Endothelial cell of umbilical vein (primary cell): ENCODE measurements around the gene SREBF1. TPM values are rescaled to one million over a fixed set of nuclear protein-coding genes. Genes with fewer than 3 reads are reported as not detected.

ENCODE experiments used
- BruUV-seq: library from RNA; stranded (reverse); fragments of 400-500 nt; replicated peaks from 2 replicates; lab custom pipeline; 2021; lab: Mats Ljungman, UMichigan
- CTCF ChIA-PET: fragments of 300-600, 350-600 bp; sonication (Branson Sonifier 250); formaldehyde crosslinking; loops from one replicate; lab custom pipeline; 2021; ENCODE audit warnings: antibody characterized with exemption, inconsistent platforms; lab: Charles Lee
- POLR2A ChIA-PET: fragments of 300-600, 350-600 bp; sonication (Branson Sonifier 250); formaldehyde crosslinking; loops from one replicate; lab custom pipeline; 2021; ENCODE audit warnings: antibody characterized with exemption, inconsistent platforms; lab: Charles Lee
- DNase-seq: peaks from one replicate; pipeline ENCODE4 v3.0.0-alpha.2; 2011; ENCODE audit warnings: low read depth, low spot score
- FAIRE-seq: peaks from 2 replicates; lab custom pipeline; 2011; peaks lifted over from hg19 to GRCh38; lab: Jason Lieb, UNC
- H2AFZ ChIP-seq: 2 replicates; pipeline ENCODE4 v1.6.0; 2012; ENCODE audit warnings: low read depth, low read length, control low read depth, inconsistent platforms
- H3K27ac ChIP-seq: 2 replicates; pipeline ENCODE4 v1.5.1; 2011; ENCODE audit warnings: low read depth, mild to moderate bottlenecking, control low read depth, low read length, moderate library complexity; ENCODE audit not compliant: insufficient read depth
- H3K27me3 ChIP-seq, 2 experiments: 2 replicates each; pipeline versions ENCODE4 v1.6.0 to v1.6.1; 2011; ENCODE audit warnings: low read length in 2 of 2, mixed read lengths in 1 of 2; ENCODE audit not compliant: control insufficient read depth in 2 of 2, insufficient read depth in 2 of 2
- H3K36me3 ChIP-seq, 2 experiments: 2 replicates in 1 of 2; 3 replicates in 1 of 2; pipeline ENCODE4 v1.5.1; 2011; ENCODE audit warnings: low read length in 2 of 2, mild to moderate bottlenecking in 1 of 2, moderate library complexity in 1 of 2; ENCODE audit not compliant: control insufficient read depth in 2 of 2, insufficient read depth in 2 of 2; ENCODE audit errors: extremely low read depth in 1 of 2
- H3K4me1 ChIP-seq: 3 replicates; pipeline ENCODE4 v1.5.1; 2011; ENCODE audit warnings: mild to moderate bottlenecking, low read length; ENCODE audit not compliant: control insufficient read depth, insufficient read depth; ENCODE audit errors: extremely low read depth
- H3K4me2 ChIP-seq: 2 replicates; pipeline ENCODE4 v1.6.1; 2011; ENCODE audit warnings: low read length, control low read depth, mixed read lengths; ENCODE audit not compliant: insufficient read depth
- H3K4me3 ChIP-seq, 3 experiments: fragments of 200-600 bp in 1 of 3; sonication (generic), shearing (Covaris generic) in 1 of 3; replicated peaks in 1 of 3; 2 replicates each; pipeline ENCODE4 v1.5.1; 2011 to 2016; ENCODE audit warnings: control low read depth in 3 of 3, low read length in 3 of 3, mild to moderate bottlenecking in 2 of 3, inconsistent platforms in 1 of 3, low read depth in 1 of 3, moderate library complexity in 1 of 3; ENCODE audit not compliant: insufficient read depth in 1 of 3
- H3K79me2 ChIP-seq: 2 replicates; pipeline ENCODE4 v1.6.0; 2012; ENCODE audit warnings: low read length, inconsistent platforms; ENCODE audit not compliant: control insufficient read depth, insufficient read depth
- H3K9ac ChIP-seq: replicated peaks from 2 replicates; pipeline ENCODE3; 2011; ENCODE audit warnings: low read length, control low read depth; ENCODE audit not compliant: insufficient read depth; ENCODE audit errors: extremely low read depth
- H3K9me1 ChIP-seq: replicated peaks from 3 replicates; pipeline ENCODE4 v1.6.0; 2011; ENCODE audit warnings: mild to moderate bottlenecking, low read length; ENCODE audit not compliant: control insufficient read depth, insufficient read depth; ENCODE audit errors: extremely low read depth
- H3K9me3 ChIP-seq: replicated peaks from 2 replicates; pipeline ENCODE4 v1.5.1; 2012; ENCODE audit warnings: low read length, inconsistent platforms; ENCODE audit not compliant: control insufficient read depth, insufficient read depth
- H4K20me1 ChIP-seq: replicated peaks from 2 replicates; pipeline ENCODE3; 2011; ENCODE audit warnings: mild to moderate bottlenecking, low read length; ENCODE audit not compliant: control insufficient read depth, insufficient read depth; ENCODE audit errors: extremely low read depth
- EZH2 ChIP-seq: IDR thresholded peaks from 2 replicates; pipeline ENCODE4 v1.6.1; 2012; ENCODE audit warnings: borderline replicate concordance, low read depth, mild to moderate bottlenecking, moderate library complexity, low read length, inconsistent platforms; ENCODE audit not compliant: severe bottlenecking
- FOS ChIP-seq: IDR thresholded peaks from 2 replicates; pipeline ENCODE4 v1.6.1; 2011; ENCODE audit warnings: mild to moderate bottlenecking, low read length, moderate library complexity, borderline replicate concordance; ENCODE audit not compliant: insufficient read depth
- GATA2 ChIP-seq: IDR thresholded peaks from 2 replicates; pipeline ENCODE4 v1.7.0; 2011; ENCODE audit warnings: low read depth, mild to moderate bottlenecking, moderate library complexity, mixed read lengths, low read length; ENCODE audit not compliant: insufficient read length, insufficient read depth
- JUN ChIP-seq: IDR thresholded peaks from 2 replicates; pipeline ENCODE4 v1.6.1; 2011; ENCODE audit warnings: borderline replicate concordance, low read depth; ENCODE audit not compliant: insufficient read length, insufficient read depth
- MYC ChIP-seq: IDR thresholded peaks from one replicate; pipeline ENCODE4 v1.6.1; 2011; ENCODE audit warnings: mild to moderate bottlenecking, low read depth, low read length
- POLR2A ChIP-seq: IDR thresholded peaks from 2 replicates; pipeline ENCODE4 v1.6.1; 2012; ENCODE audit warnings: low read depth, mild to moderate bottlenecking, control low read depth, low read length
- POLR2AphosphoS5 ChIP-seq: IDR thresholded peaks from 2 replicates; pipeline ENCODE4 v1.6.1; 2012; ENCODE audit warnings: low read depth, mild to moderate bottlenecking, control low read depth, low read length, moderate library complexity; ENCODE audit not compliant: insufficient read depth
- dilution Hi-C: fragments of 300-500 bp; cut with MboI; formaldehyde crosslinking; loops from one replicate; pipeline ENCODE4 v1.15.0; 2019; ENCODE audit warnings: low sequenced_read_pairs; ENCODE audit not compliant: extremely low pct_ligation_motif_present
- intact Hi-C: fragments of 100-400 bp; cut with micrococcal nuclease; formaldehyde crosslinking; loops from one replicate; pipeline ENCODE4 v1.10.0; 2022
- polyA plus RNA-seq, 4 experiments: library from polyadenylated mRNA; depleted of rRNA in 3 of 4; stranded (reverse) in 3 of 4; unstranded in 1 of 4; fragments of >200 nt; gene quantifications; 2 replicates each; pipeline versions ENCODE4 v1.2.1 to v1.2.3, GENCODE V29; 2011 to 2012; ENCODE audit warnings: missing spikeins in 1 of 4
- total RNA-seq: library from RNA; stranded (reverse); gene quantifications from 2 replicates; pipeline ENCODE4 v1.2.3, GENCODE V29; 2021
- TF ChIP-seq, protein P1 (sequence below), 2 donors: IDR thresholded peaks; 1 replicate in 1 of 2; 2 replicates in 1 of 2; pipeline ENCODE4 v1.5.1; 2011; ENCODE audit warnings: low read length in 2 of 2, mild to moderate bottlenecking in 2 of 2, moderate library complexity in 2 of 2, control low read depth in 1 of 2, inconsistent platforms in 1 of 2, low read depth in 1 of 2; ENCODE audit not compliant: insufficient read depth in 1 of 2; ENCODE audit errors: extremely low read depth in 1 of 2
- TF ChIP-seq, protein P2 (sequence below): IDR thresholded peaks from 2 replicates; pipeline ENCODE4 v1.6.1; 2011; ENCODE audit not compliant: insufficient read depth, insufficient read length

SREBF1 gene
- total and polyA plus RNA-seq, 2 donors (not counting 3 experiments of a cell fraction or from before 2014, with no cell fraction given), result 50.4 to 109 TPM

DNA sequence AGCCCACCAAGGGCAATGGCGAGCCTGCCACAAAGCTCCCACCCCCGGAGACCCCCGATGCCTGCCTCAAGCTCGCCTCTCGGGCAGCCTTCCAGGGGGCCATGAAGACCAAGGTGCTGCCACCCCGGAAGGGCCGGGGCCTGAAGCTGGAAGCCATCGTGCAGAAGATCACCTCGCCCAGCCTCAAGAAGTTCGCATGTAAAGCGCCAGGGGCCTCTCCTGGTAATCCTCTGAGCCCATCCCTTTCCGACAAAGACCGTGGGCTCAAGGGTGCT lies 40.1 kb downstream of the SREBF1 start:
- Histone ChIP-seq H3K4me3 (no peak overlapping the region), H3K79me2 (no peaks in the 10 kb centered on the region), H2AFZ (no peak overlapping the region), H3K9ac (no peak overlapping the region), H3K4me2 (no peak overlapping the region), H3K27me3 (no peaks in the 10 kb centered on the region), H3K9me3 (no peaks in the 10 kb centered on the region), H3K27ac (no peak overlapping the region), H3K36me3 (peaks cover 7 to 55% of the 10 kb centered on the region in 2 experiments), H3K9me1 (no peaks in the 10 kb centered on the region), H4K20me1 (no peaks in the 10 kb centered on the region), H3K4me1 (no peaks in the 10 kb centered on the region)
- dilution Hi-C loops (no loop called here), intact Hi-C loops (no loop called here)
- no peak for FAIRE-seq
- POLR2A ChIA-PET, result no interaction called here
- no peak for DNase-seq
- TF ChIP-seq POLR2A (no peak), JUN (no peak), POLR2AphosphoS5 (no peak), MYC (no peak), FOS (no peak), EZH2 (no peak), GATA2 (no peak)
- TF ChIP-seq, protein P1, sequence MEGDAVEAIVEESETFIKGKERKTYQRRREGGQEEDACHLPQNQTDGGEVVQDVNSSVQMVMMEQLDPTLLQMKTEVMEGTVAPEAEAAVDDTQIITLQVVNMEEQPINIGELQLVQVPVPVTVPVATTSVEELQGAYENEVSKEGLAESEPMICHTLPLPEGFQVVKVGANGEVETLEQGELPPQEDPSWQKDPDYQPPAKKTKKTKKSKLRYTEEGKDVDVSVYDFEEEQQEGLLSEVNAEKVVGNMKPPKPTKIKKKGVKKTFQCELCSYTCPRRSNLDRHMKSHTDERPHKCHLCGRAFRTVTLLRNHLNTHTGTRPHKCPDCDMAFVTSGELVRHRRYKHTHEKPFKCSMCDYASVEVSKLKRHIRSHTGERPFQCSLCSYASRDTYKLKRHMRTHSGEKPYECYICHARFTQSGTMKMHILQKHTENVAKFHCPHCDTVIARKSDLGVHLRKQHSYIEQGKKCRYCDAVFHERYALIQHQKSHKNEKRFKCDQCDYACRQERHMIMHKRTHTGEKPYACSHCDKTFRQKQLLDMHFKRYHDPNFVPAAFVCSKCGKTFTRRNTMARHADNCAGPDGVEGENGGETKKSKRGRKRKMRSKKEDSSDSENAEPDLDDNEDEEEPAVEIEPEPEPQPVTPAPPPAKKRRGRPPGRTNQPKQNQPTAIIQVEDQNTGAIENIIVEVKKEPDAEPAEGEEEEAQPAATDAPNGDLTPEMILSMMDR (IDR thresholded peaks at IDR 0.05; ENCODE audit: extremely low read depth in 1 of 2, insufficient read depth in 1 of 2, low read depth in 1 of 2, low read length in 2 of 2), result no peak
- TF ChIP-seq, protein P2, sequence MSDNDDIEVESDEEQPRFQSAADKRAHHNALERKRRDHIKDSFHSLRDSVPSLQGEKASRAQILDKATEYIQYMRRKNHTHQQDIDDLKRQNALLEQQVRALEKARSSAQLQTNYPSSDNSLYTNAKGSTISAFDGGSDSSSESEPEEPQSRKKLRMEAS, result no peak
- no TSS peak for BruUV-seq
- CTCF ChIA-PET, result no interaction called here
